ENCODE results near the gene PRR23C. TPM values are rescaled to one million over a fixed set of nuclear protein-coding genes. Genes with fewer than 3 reads are reported as not detected.

Gene PRR23C
- not detected in 2 replicates for total RNA-seq
- polyA plus RNA-seq: not detected in 2 replicates

DNA sequence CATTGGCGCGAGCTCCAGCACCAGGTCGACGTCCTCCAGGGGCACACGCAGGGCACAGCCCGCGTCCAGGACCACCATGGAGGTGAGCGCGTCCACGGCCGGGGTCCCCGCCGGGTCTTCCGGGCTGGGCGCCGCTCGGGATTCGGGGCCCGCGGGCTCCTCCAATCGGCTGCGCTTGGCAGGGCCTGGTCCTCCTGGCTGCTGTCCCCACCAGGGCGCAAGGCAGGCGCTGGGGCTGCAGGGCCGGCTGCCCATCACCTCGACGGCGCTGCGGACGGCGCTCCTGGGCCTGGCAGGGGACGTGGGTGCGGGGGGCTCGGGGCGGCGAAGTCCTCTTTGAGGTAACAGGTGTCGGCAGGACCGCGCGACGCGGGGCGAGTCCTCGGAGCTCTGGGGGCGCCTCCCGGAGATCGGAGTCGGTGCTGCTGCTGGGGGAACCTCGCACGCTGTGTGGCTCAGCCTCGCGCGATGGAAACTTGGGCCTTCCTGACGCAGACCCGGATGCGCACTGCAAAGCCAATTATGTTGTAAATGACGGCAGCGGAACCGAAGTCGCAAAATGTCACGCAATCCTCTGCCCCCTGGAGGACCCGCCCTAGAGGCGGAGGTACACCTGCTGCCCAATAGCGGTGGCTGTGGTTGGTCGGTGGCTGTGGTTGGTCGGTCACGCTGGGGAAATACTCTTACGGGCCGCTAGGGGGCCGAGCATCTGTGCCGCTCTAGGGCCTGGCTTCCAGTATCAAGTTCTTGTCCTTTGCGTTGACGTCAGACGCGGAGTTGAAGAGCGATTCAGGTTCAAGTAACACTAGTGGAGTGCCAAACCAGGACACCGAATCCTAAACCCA, at the start of gene PRR23C:
Gene PRR23C, minus strand, starts transcription at position 527 of the 845 bp plus-strand sequence. Its CDS starts 272 bp downstream, at position 255.
- TF ChIP-seq EZH2 (IDR thresholded peaks at IDR 0.05; ENCODE audit: borderline replicate concordance): no peak
- TF ChIP-seq EZH2phosphoT487 (IDR thresholded peaks at IDR 0.05; ENCODE audit: low read depth, severe bottlenecking, unreplicated experiment): no peak
- TF ChIP-seq, protein P1, sequence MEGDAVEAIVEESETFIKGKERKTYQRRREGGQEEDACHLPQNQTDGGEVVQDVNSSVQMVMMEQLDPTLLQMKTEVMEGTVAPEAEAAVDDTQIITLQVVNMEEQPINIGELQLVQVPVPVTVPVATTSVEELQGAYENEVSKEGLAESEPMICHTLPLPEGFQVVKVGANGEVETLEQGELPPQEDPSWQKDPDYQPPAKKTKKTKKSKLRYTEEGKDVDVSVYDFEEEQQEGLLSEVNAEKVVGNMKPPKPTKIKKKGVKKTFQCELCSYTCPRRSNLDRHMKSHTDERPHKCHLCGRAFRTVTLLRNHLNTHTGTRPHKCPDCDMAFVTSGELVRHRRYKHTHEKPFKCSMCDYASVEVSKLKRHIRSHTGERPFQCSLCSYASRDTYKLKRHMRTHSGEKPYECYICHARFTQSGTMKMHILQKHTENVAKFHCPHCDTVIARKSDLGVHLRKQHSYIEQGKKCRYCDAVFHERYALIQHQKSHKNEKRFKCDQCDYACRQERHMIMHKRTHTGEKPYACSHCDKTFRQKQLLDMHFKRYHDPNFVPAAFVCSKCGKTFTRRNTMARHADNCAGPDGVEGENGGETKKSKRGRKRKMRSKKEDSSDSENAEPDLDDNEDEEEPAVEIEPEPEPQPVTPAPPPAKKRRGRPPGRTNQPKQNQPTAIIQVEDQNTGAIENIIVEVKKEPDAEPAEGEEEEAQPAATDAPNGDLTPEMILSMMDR (IDR thresholded peaks at IDR 0.05; ENCODE audit: poor library complexity): no peak
- H3K9me3 ChIP-seq (ENCODE audit: low read depth): no peaks in the 10 kb centered on the region
- 98% methylated on average over 63 of the region's 77 CpGs for WGBS (ENCODE audit: low lambda C conversion rate, missing lambda C conversion rate)
- no peaks in the 10 kb centered on the region for H3K36me3 ChIP-seq (replicated peaks; ENCODE audit: insufficient read depth, low read depth)
- no peaks in the 10 kb centered on the region for H3K9me2 ChIP-seq (replicated peaks; ENCODE audit: insufficient read depth)
- no peaks in the 10 kb centered on the region for H3K79me2 ChIP-seq
- no peak within 1 kb of the TSS for H3K4me2 ChIP-seq
- H3K4me1 ChIP-seq (ENCODE audit: insufficient read depth): no peaks in the 10 kb centered on the region
- H2AFZ ChIP-seq: no peak within 1 kb of the TSS
- no peak for DNase-seq (ENCODE audit: low spot score)
- no peaks in the 10 kb centered on the region for H4K20me1 ChIP-seq (ENCODE audit: insufficient read depth, poor library complexity, severe bottlenecking)
- no peak within 1 kb of the TSS for H3K27ac ChIP-seq
- no peak within 1 kb of the TSS for H3K4me3 ChIP-seq
- H3K27me3 ChIP-seq: no peaks in the 10 kb centered on the region

DNA sequence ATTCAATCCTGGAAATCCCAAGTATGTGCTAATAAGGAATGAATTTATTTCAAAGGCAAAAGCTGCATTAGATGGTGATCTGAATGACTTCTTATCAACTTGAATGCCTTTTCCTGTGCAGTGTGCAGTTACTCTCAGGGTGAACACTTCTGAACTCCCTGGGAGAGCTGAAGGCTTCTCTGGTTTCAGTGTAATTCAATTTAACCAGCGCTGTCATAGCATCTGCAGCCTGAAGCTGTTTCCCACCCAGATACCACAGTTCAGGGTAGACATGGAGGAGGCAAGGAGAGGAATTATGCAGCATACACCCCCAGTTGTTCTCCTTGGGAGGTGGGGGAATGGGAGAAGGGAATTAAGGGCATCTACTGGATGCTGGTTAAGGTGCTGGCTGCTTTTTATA, 49.1 kb upstream of the PRR23C start:
- H3K27ac ChIP-seq: no peak overlapping the region
- H3K4me3 ChIP-seq: no peak overlapping the region

DNA sequence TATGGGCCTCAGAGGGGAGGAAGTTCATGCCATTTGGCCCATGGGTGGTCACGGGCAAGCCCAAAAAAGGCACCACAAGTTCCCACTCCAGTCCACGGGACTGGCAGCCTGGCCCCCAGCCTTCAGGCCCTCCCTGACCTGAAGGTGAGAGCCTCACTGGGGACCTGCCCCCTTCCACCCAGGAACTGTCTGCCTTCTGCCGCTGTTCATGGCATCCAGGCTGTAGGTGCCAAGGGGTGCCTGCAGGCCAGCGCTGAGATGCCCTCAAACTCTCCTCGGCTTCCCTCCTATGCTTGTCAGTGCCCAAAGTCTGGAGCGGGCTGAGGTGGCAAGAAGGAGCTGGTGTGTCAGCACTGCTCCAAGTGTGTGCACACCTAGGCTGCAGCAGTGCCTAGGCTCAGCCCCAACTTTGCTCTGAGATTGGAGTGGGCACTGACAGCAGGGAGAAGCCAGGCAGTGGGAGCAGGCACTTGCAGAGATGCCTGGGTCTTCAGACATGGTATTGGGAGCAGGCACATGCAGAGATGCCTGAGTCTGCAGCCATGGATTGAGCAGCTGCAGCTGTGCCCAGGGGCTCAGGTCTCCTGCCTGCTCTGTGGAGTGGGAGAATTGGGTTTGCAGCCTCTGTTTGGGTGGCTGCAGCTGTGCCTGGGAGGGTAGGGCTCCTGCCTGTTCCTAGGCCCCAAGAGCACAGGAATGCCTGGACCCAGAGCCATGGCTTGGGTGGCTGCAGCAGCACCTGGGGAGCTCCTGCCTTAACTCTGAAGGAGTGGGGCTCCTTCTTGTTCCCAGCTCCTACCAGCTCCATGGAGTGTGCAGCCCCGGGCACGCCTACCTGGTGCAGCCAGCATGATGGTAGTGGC, 44.0 kb upstream of the PRR23C start:
- Histone ChIP-seq H3K27ac (no peak overlapping the region), H3K36me3 (replicated peaks; ENCODE audit: insufficient read depth, low read depth) (no peaks in the 10 kb centered on the region), H3K79me2 (no peaks in the 10 kb centered on the region), H3K4me2 (no peak overlapping the region), H3K27me3 (peaks cover 13% of the 10 kb centered on the region), H3K4me1 (ENCODE audit: insufficient read depth) (no peaks in the 10 kb centered on the region), H3K4me3 (no peak overlapping the region), H2AFZ (no peak overlapping the region), H4K20me1 (ENCODE audit: insufficient read depth, poor library complexity, severe bottlenecking) (no peaks in the 10 kb centered on the region), H3K9me2 (replicated peaks; ENCODE audit: insufficient read depth) (no peaks in the 10 kb centered on the region), H3K9me3 (ENCODE audit: low read depth) (no peaks in the 10 kb centered on the region)
- TF ChIP-seq EZH2phosphoT487 (IDR thresholded peaks at IDR 0.05; ENCODE audit: low read depth, severe bottlenecking, unreplicated experiment): no peak
- TF ChIP-seq, protein P1 (IDR thresholded peaks at IDR 0.05; ENCODE audit: poor library complexity): no peak
- TF ChIP-seq EZH2 (IDR thresholded peaks at IDR 0.05; ENCODE audit: borderline replicate concordance): no peak
- WGBS (ENCODE audit: low lambda C conversion rate, missing lambda C conversion rate): 80% methylated on average over 8 of the region's 8 CpGs
- DNase-seq (ENCODE audit: low spot score): no peak

More for the DNA sequence above, 49.1 kb upstream of the PRR23C start:
- Histone ChIP-seq H4K20me1 (ENCODE audit: insufficient read depth, poor library complexity, severe bottlenecking) (no peaks in the 10 kb centered on the region), H3K27me3 (peaks cover 8% of the 10 kb centered on the region), H2AFZ (no peak overlapping the region), H3K79me2 (no peaks in the 10 kb centered on the region), H3K36me3 (replicated peaks; ENCODE audit: insufficient read depth, low read depth) (no peaks in the 10 kb centered on the region), H3K4me1 (ENCODE audit: insufficient read depth) (no peaks in the 10 kb centered on the region), H3K9me2 (replicated peaks; ENCODE audit: insufficient read depth) (no peaks in the 10 kb centered on the region), H3K9me3 (ENCODE audit: low read depth) (no peaks in the 10 kb centered on the region), H3K4me2 (no peak overlapping the region)
- DNase-seq (ENCODE audit: low spot score): no peak
- 85% methylated on average over 1 of the region's 1 CpG for WGBS (ENCODE audit: low lambda C conversion rate, missing lambda C conversion rate)
- TF ChIP-seq EZH2phosphoT487 (IDR thresholded peaks at IDR 0.05; ENCODE audit: low read depth, severe bottlenecking, unreplicated experiment): no peak
- TF ChIP-seq, protein P1 (IDR thresholded peaks at IDR 0.05; ENCODE audit: poor library complexity): no peak
- TF ChIP-seq EZH2 (IDR thresholded peaks at IDR 0.05; ENCODE audit: borderline replicate concordance): no peak

Measured in hepatocyte (in vitro differentiated cells).